Ascending aorta (tissue), 2 donors: Measurements from ENCODE around the gene EXOC1L. TPM values are rescaled to one million over a fixed set of nuclear protein-coding genes. Genes with fewer than 3 reads are reported as not detected.

ENCODE experiments used
- DNase-seq, 2 donors: peaks; one replicate each; pipeline ENCODE4 v3.0.0-alpha.2; 2019; ENCODE audit warnings: low spot score in 2 of 2
- H3K27ac ChIP-seq, 2 donors: fragments of 200-600 bp; sonication (generic); one replicate each; pipeline ENCODE4 v1.5.1; 2016 to 2017; ENCODE audit warnings: mild to moderate bottlenecking in 1 of 2
- H3K27me3 ChIP-seq: fragments of 200-600 bp; sonication (generic); one replicate; pipeline ENCODE4 v1.5.1; 2017
- H3K36me3 ChIP-seq, 2 donors: fragments of 200-600 bp; sonication (generic); one replicate each; pipeline ENCODE4 v1.5.1; 2016
- H3K4me1 ChIP-seq, 2 donors: fragments of 200-600 bp; sonication (generic); one replicate each; pipeline ENCODE4 v1.5.1; 2016 to 2017; ENCODE audit warnings: mild to moderate bottlenecking in 1 of 2
- H3K4me3 ChIP-seq, 2 donors: fragments of 200-600 bp; sonication (generic); one replicate each; pipeline ENCODE4 v1.5.1; 2016 to 2017; ENCODE audit warnings: mild to moderate bottlenecking in 1 of 2
- H3K9me3 ChIP-seq, 2 donors: fragments of 200-600 bp; sonication (generic); one replicate each; pipeline ENCODE4 v1.5.1; 2016
- CTCF ChIP-seq, 3 experiments: fragments of 200-600 bp in 2 of 3; fragments of 450-650 bp in 1 of 3; sonication (generic) in 2 of 3; IDR thresholded peaks; one replicate each; pipeline ENCODE4 v1.5.1; 2016 to 2019; ENCODE audit warnings: antibody characterized with exemption in 3 of 3, mild to moderate bottlenecking in 1 of 3, moderate library complexity in 1 of 3
- intact Hi-C: fragments of 100-400 bp; cut with DNase I; formaldehyde crosslinking; loops from one replicate; pipeline ENCODE4 v1.15.1; 2023
- total RNA-seq: library from RNA; depleted of rRNA; stranded (reverse); fragments of >200 nt; gene quantifications from one replicate; pipeline ENCODE4 v1.1.0, GENCODE V29; 2016

Gene EXOC1L
- total RNA-seq, 1 donor from 2014 or later = not detected

DNA sequence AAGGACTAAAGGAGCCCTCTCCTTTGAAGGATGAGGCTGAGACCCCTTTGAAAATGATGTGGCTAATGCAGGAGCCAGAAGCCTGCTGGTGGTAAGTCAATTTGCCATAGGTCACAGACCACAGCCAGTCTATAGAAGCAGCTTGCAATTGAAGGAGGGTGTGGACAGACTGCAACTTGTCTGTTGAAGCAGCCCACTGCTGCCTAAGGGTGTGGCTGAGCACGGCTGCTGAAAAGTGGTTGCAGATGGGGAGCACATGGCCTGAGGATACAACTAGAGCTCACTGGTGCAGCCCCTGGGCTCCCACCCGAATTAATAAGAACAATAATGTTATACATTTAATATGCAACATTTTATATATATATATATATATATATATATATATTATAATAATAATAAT is 11.4 kb upstream of the EXOC1L start:
- TF ChIP-seq CTCF (IDR thresholded peaks at IDR 0.05) = no peak
- no peak overlapping the region for H3K4me3 ChIP-seq
- no peaks in the 10 kb centered on the region for H3K9me3 ChIP-seq
- intact Hi-C loops = no loop called here
- no peaks in the 10 kb centered on the region for H3K4me1 ChIP-seq
- no peaks in the 10 kb centered on the region for H3K36me3 ChIP-seq
- H3K27ac ChIP-seq = no peak overlapping the region
- H3K27me3 ChIP-seq = no peaks in the 10 kb centered on the region
- no peak for DNase-seq

DNA sequence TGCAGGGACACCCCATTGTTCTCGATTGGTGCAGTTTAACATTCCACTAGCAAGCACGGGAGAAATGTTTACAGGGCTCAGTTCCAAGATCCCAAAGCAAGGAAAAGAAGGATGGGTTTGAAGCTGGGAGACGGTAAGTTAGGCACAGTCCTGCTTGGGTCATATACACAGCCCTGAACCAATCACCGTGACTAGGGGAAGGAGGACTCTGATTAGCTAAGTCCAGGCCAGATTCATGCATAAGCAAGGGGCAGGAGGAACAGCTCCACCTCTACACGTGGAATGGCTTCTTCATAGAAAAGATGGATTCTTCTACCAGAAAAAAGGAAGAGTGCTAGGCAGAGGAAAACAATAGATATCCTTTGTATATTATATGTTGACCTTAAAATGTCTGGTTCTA is 11.0 kb upstream of the EXOC1L start:
- TF ChIP-seq CTCF (IDR thresholded peaks at IDR 0.05) = no peak
- intact Hi-C loops = no loop called here
- Histone ChIP-seq H3K4me3 (no peak overlapping the region), H3K4me1 (no peaks in the 10 kb centered on the region), H3K27ac (no peak overlapping the region), H3K9me3 (no peaks in the 10 kb centered on the region), H3K27me3 (no peaks in the 10 kb centered on the region), H3K36me3 (no peaks in the 10 kb centered on the region)
- DNase-seq = no peak

DNA sequence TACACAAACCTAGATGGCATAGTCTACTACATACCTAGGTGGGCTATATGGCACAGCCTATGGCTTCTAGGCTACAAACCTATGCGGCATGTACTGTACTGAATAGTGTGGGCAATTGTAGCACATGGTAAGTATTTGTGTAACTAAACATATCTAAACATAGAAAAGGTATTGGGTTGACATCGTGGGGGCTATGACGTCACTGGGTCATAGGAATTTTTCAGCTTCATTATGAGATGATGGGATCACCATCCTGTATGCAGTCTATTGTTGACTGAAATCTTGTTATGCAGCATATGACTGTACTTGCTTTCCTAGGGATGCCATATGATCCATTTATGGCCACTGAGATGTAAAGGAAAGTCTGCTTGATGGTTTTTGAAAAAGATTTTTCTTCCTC is 1.9 kb upstream of the EXOC1L start:
- Histone ChIP-seq H3K27me3 (no peaks in the 10 kb centered on the region), H3K36me3 (no peaks in the 10 kb centered on the region), H3K9me3 (no peaks in the 10 kb centered on the region), H3K27ac (no peak overlapping the region), H3K4me3 (no peak overlapping the region), H3K4me1 (no peaks in the 10 kb centered on the region)
- intact Hi-C loops = no loop called here
- no peak for TF ChIP-seq CTCF (IDR thresholded peaks at IDR 0.05)
- no peak for DNase-seq

DNA sequence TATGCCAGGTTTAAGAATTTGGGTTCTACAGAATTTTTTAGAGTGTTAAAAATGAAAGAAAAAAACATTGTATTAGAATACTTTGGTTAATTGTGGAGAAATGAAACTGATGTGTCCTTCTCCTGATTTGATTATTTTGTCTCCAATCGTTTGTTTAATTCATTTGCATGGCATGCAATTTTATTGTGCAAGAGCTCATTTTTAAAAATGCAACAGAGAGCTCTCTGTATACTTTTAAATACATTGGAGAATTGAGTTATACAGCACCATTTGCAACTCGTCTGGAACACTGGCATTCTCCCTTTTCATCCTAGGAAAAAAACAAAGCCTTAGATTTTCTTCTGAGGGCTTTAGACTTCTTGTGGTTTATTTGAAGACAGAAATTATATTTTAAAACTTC is 689 bp downstream of the EXOC1L start:
- no peak for TF ChIP-seq CTCF (IDR thresholded peaks at IDR 0.05)
- H3K4me3 ChIP-seq = no peak overlapping the region

DNA sequence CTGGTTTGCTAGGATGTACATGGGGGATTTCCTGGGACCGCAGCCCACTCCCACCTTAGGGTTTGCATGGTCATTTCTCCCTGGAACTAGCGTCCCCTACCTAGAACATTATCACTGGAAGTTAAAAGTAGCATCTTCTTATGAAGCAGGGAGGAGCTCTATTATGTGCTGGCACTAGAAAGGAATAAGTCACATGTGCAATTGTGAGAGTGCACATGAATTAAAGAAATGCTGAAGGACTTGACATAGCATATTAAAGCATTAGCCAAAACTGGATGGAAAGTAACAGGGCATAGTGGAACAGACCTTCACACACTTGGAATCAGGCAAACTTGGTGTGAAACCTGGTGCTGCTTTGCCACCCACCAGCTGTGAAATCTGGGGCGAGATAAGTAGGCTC is 2.7 kb downstream of the EXOC1L start:
- no peak overlapping the region for H3K4me3 ChIP-seq
- no peak for TF ChIP-seq CTCF (IDR thresholded peaks at IDR 0.05)
- DNase-seq = no peak
- intact Hi-C loops = no loop called here
- H3K36me3 ChIP-seq = no peaks in the 10 kb centered on the region
- no peak overlapping the region for H3K27ac ChIP-seq
- no peaks in the 10 kb centered on the region for H3K4me1 ChIP-seq
- no peaks in the 10 kb centered on the region for H3K9me3 ChIP-seq
- no peaks in the 10 kb centered on the region for H3K27me3 ChIP-seq

More for the DNA sequence above, 689 bp downstream of the EXOC1L start:
- no peaks in the 10 kb centered on the region for H3K27me3 ChIP-seq
- intact Hi-C loops = no loop called here
- DNase-seq = no peak
- no peaks in the 10 kb centered on the region for H3K36me3 ChIP-seq
- no peaks in the 10 kb centered on the region for H3K4me1 ChIP-seq
- no peaks in the 10 kb centered on the region for H3K9me3 ChIP-seq
- no peak overlapping the region for H3K27ac ChIP-seq

GRCh38 chr4:55824865-55825264 is 5.3 kb downstream of the EXOC1L start:
- no peak for DNase-seq
- Histone ChIP-seq H3K4me3 (no peak overlapping the region), H3K4me1 (no peaks in the 10 kb centered on the region), H3K36me3 (no peaks in the 10 kb centered on the region), H3K9me3 (no peaks in the 10 kb centered on the region), H3K27me3 (no peaks in the 10 kb centered on the region), H3K27ac (no peak overlapping the region)
- intact Hi-C loops = no loop called here
- no peak for TF ChIP-seq CTCF (IDR thresholded peaks at IDR 0.05)
